ENCODE results near the gene RCAN1. TPM values are rescaled to one million over a fixed set of nuclear protein-coding genes. Genes with fewer than 3 reads are reported as not detected.

RCAN1 gene
- total and polyA plus RNA-seq, 9 of the 15 experiments (the other 6 are each of a cell fraction or from before 2014, with no cell fraction given): 4.4 to 16.5 (median 12.3) TPM

- TF ChIP-seq PBX2 (CRISPR knock-in tag; IDR thresholded peaks at IDR 0.05; ENCODE audit: low read depth) (no peak), PBX2 (tag; conservative IDR thresholded peaks at IDR 0.05; ENCODE audit: low read depth) (peak; percentile 45; the same call in 1 of the 2 replicates)
These were observed 36.0 kb upstream of the RCAN1 start (continued) for GRCh38 chr21:34650861-34651431.

GRCh38 chr21:34649400-34649799 is 34.5 kb upstream of the RCAN1 start:
- TF ChIP-seq ZBTB9 (CRISPR knock-in tag; IDR thresholded peaks at IDR 0.05) (no peak), PBX2 (CRISPR knock-in tag; IDR thresholded peaks at IDR 0.05; ENCODE audit: low read depth) (no peak), PBX2 (tag; conservative IDR thresholded peaks at IDR 0.05; ENCODE audit: low read depth) (peak; percentile 82), MEIS2 (IDR thresholded peaks at IDR 0.05; ENCODE audit: partially characterized antibody) (peak; percentile 81), PKNOX1 (IDR thresholded peaks at IDR 0.05) (peak; percentile 61)
- H4K20me1 ChIP-seq (replicated peaks; ENCODE audit: control insufficient read depth, insufficient read depth, low read length): no peaks in the 10 kb centered on the region
- H3K79me2 ChIP-seq (ENCODE audit: control insufficient read depth, insufficient read depth, low read length): no peaks in the 10 kb centered on the region
- BruUV-seq (replicated peaks): no TSS peak
- H3K4me3 ChIP-seq: no peak overlapping the region
- POLR2A ChIA-PET: no interaction called here
- in situ Hi-C loops (cut with MboI) (loop anchor here (25.0 kb wide), 1 partner anchor 262 kb away; the partner anchor contains the start of gene SMIM11), intact Hi-C loops (cut with micrococcal nuclease) (no loop called here)
- DNase-seq (ENCODE audit: extremely low read depth in 1 of 4, low spot score in 3 of 4): no peak
- FAIRE-seq: no peak
- 2% methylated on average over 3 of the region's 3 CpGs for WGBS (ENCODE audit: insufficient coverage, low coverage, missing lambda C conversion rate)
- H3K9me3 ChIP-seq (replicated peaks; ENCODE audit: control insufficient read depth, insufficient read depth, low read depth, low read length): no peaks in the 10 kb centered on the region
- no peak overlapping the region for H3K27ac ChIP-seq (ENCODE audit: extremely low read depth, low read depth, low read length)
- no peak for ATAC-seq
- H3K27me3 ChIP-seq (ENCODE audit: control insufficient read depth in 2 of 2, insufficient read depth in 2 of 2, low read length in 2 of 2): peaks cover 25 to 48% of the 10 kb centered on the region in 2 experiments
- CTCF ChIA-PET (ENCODE audit: low intra/inter-chr PET ratio): no interaction called here
- no peak overlapping the region for H2AFZ ChIP-seq (ENCODE audit: low read depth, low read length)
- H3K36me3 ChIP-seq (ENCODE audit: control insufficient read depth, insufficient read depth, low read length): no peaks in the 10 kb centered on the region
- no peak overlapping the region for H3K4me2 ChIP-seq (ENCODE audit: insufficient read depth, low read length)
- H3K9me1 ChIP-seq (ENCODE audit: control insufficient read depth, insufficient read depth, low read length): no peaks in the 10 kb centered on the region
- H3K9ac ChIP-seq (ENCODE audit: insufficient read depth in 1 of 2, low read depth in 2 of 2, low read length in 2 of 2): no peak overlapping the region
- H3K4me1 ChIP-seq (replicated peaks in 1 of 2; ENCODE audit: control insufficient read depth in 2 of 2, insufficient read depth in 2 of 2, low read length in 2 of 2): no peaks in the 10 kb centered on the region
